Peyer's patch (tissue), 4 donors: ENCODE data around the gene RHOG. TPM values are rescaled to one million over a fixed set of nuclear protein-coding genes. Genes with fewer than 3 reads are reported as not detected.

Source experiments
- DNase-seq, 3 donors: peaks; one replicate each; pipeline ENCODE4 v3.0.0-alpha.2; 2017 to 2019
- H3K27ac ChIP-seq, 4 donors: fragments of 200-600 bp; sonication (generic); one replicate each; pipeline ENCODE4 v1.5.1; 2016 to 2019
- H3K27me3 ChIP-seq, 2 donors: fragments of 200-600 bp; sonication (generic); one replicate each; pipeline ENCODE4 v1.5.1; 2019
- H3K36me3 ChIP-seq, 3 donors: fragments of 200-600 bp; sonication (generic); one replicate each; pipeline ENCODE4 v1.5.1; 2016 to 2019
- H3K4me1 ChIP-seq, 4 donors: fragments of 200-600 bp; sonication (generic); one replicate each; pipeline ENCODE4 v1.5.1; 2016 to 2019
- H3K4me3 ChIP-seq, 4 donors: fragments of 200-600 bp; sonication (generic); 1 replicate in 3 of 4; 2 replicates in 1 of 4; pipeline ENCODE4 v1.5.1; 2016 to 2019; ENCODE audit warnings: mild to moderate bottlenecking in 1 of 4
- H3K9me3 ChIP-seq, 4 donors: fragments of 200-600 bp; sonication (generic); one replicate each; pipeline ENCODE4 v1.5.1; 2016 to 2019; ENCODE audit warnings: mild to moderate bottlenecking in 1 of 4
- CTCF ChIP-seq, 6 experiments: fragments of 450-650 bp in 4 of 6; fragments of 200-600 bp in 2 of 6; sonication (generic) in 1 of 6; IDR thresholded peaks; one replicate each; pipeline ENCODE4 v1.5.1; 2017 to 2019; ENCODE audit warnings: antibody characterized with exemption in 6 of 6, mild to moderate bottlenecking in 3 of 6, moderate library complexity in 1 of 6
- POLR2A ChIP-seq, 2 donors: fragments of 450-650 bp; IDR thresholded peaks; one replicate each; pipeline ENCODE4 v1.5.1; 2017; ENCODE audit warnings: antibody characterized with exemption in 2 of 2, mild to moderate bottlenecking in 2 of 2, moderate library complexity in 2 of 2
- total RNA-seq, 4 donors: library from RNA; depleted of rRNA; stranded (reverse); fragments of >200 nt; gene quantifications; one replicate each; pipeline ENCODE4 v1.1.0, GENCODE V29; 2016

The RHOG gene
- 10 to 100 TPM; 33.8 to 83.0 (median 67.0) TPM for total RNA-seq

GRCh38 chr11:3840870-3841425 is at the start of gene RHOG:
TSS of gene RHOG (minus strand) at chr11:3840959. CDS start at chr11:3828138, 12,821 bp downstream.
- peak within 1 kb of the TSS; percentile 63 to 96 (median 84) for H3K4me3 ChIP-seq
- H3K36me3 ChIP-seq = no peaks in the 10 kb centered on the region
- H3K9me3 ChIP-seq = no peaks in the 10 kb centered on the region
- peak within 1 kb of the TSS; percentile 93 to 99 (median 98) for H3K27ac ChIP-seq
- no peaks in the 10 kb centered on the region for H3K27me3 ChIP-seq
- no peak for TF ChIP-seq CTCF (IDR thresholded peaks at IDR 0.05)
- no peak for TF ChIP-seq POLR2A (IDR thresholded peaks at IDR 0.05)
- peak; percentile 81 to 92 (median 91) for DNase-seq
- peaks cover 0 to 37% (median 25%) of the 10 kb centered on the region in 4 donors for H3K4me1 ChIP-seq

- DNase-seq = no peak
- H3K4me3 ChIP-seq = no peak overlapping the region
- no peaks in the 10 kb centered on the region for H3K27me3 ChIP-seq
- H3K27ac ChIP-seq = no peak overlapping the region
- H3K9me3 ChIP-seq = no peaks in the 10 kb centered on the region
- TF ChIP-seq CTCF (IDR thresholded peaks at IDR 0.05) (no peak), POLR2A (IDR thresholded peaks at IDR 0.05) (no peak)
- H3K4me1 ChIP-seq = peaks cover 0 to 14% (median 8%) of the 10 kb centered on the region in 4 donors
- H3K36me3 ChIP-seq = no peaks in the 10 kb centered on the region
These were observed 49.3 kb upstream of the RHOG start for GRCh38 chr11:3890014-3890413.

- no peak for DNase-seq
- peaks cover 0 to 14% (median 5%) of the 10 kb centered on the region in 4 donors for H3K4me1 ChIP-seq
- no peak overlapping the region for H3K27ac ChIP-seq
- no peaks in the 10 kb centered on the region for H3K27me3 ChIP-seq
- H3K4me3 ChIP-seq = no peak overlapping the region
- TF ChIP-seq POLR2A (IDR thresholded peaks at IDR 0.05) = no peak
- no peak for TF ChIP-seq CTCF (IDR thresholded peaks at IDR 0.05)
- H3K9me3 ChIP-seq = no peaks in the 10 kb centered on the region
- no peaks in the 10 kb centered on the region for H3K36me3 ChIP-seq
These were observed 48.1 kb upstream of the RHOG start for GRCh38 chr11:3888876-3889275.

- Histone ChIP-seq H3K4me1 (peaks cover 0 to 14% (median 0%) of the 10 kb centered on the region in 4 donors), H3K27ac (no peak overlapping the region), H3K4me3 (no peak overlapping the region), H3K27me3 (no peaks in the 10 kb centered on the region), H3K36me3 (no peaks in the 10 kb centered on the region), H3K9me3 (no peaks in the 10 kb centered on the region)
- no peak for DNase-seq
- TF ChIP-seq POLR2A (IDR thresholded peaks at IDR 0.05) (no peak), CTCF (IDR thresholded peaks at IDR 0.05) (no peak)
These were observed 46.2 kb upstream of the RHOG start for GRCh38 chr11:3886985-3887384.

- no peaks in the 10 kb centered on the region for H3K9me3 ChIP-seq
- H3K36me3 ChIP-seq = no peaks in the 10 kb centered on the region
- H3K4me3 ChIP-seq = no peak overlapping the region
- no peak for TF ChIP-seq CTCF (IDR thresholded peaks at IDR 0.05)
- no peak for TF ChIP-seq POLR2A (IDR thresholded peaks at IDR 0.05)
- H3K4me1 ChIP-seq = peaks cover 0 to 18% (median 2%) of the 10 kb centered on the region in 4 donors
- no peak overlapping the region for H3K27ac ChIP-seq
- no peak for DNase-seq
- no peaks in the 10 kb centered on the region for H3K27me3 ChIP-seq
These were observed 45.1 kb upstream of the RHOG start for GRCh38 chr11:3885855-3886254.
